Measurements from ENCODE around the gene METAP1D. TPM values are rescaled to one million over a fixed set of nuclear protein-coding genes. Genes with fewer than 3 reads are reported as not detected.

The METAP1D gene
- total and polyA plus RNA-seq, 9 donors: 7.0 to 14.3 (median 10.9) TPM

- TF ChIP-seq CTCF (IDR thresholded peaks at IDR 0.05): no peak
- TF ChIP-seq EP300 (IDR thresholded peaks at IDR 0.05): no peak
- TF ChIP-seq POLR2A (IDR thresholded peaks at IDR 0.05): no peak
- whole genome bisulfite sequencing, 3 donors: 93 to 96% (median 96%) methylated on average over 5 of the region's 5 CpGs
- no peak for DNase-seq
- Histone ChIP-seq H3K4me3 (no peak overlapping the region), H3K4me1 (ENCODE audit: insufficient read depth) (peaks cover 2% of the 10 kb centered on the region), H3K27me3 (peaks cover 15% of the 10 kb centered on the region), H3K36me3 (no peaks in the 10 kb centered on the region), H3K27ac (no peak overlapping the region), H3K9me3 (no peaks in the 10 kb centered on the region)
- intact Hi-C loops (cut with DNase I): no loop called here
Measured at GRCh38 chr2:172079416-172079815, 79.7 kb downstream of the METAP1D start.

- no peak for TF ChIP-seq EP300 (IDR thresholded peaks at IDR 0.05)
- TF ChIP-seq POLR2A (IDR thresholded peaks at IDR 0.05): no peak
- TF ChIP-seq CTCF (IDR thresholded peaks at IDR 0.05): no peak
- intact Hi-C loops (cut with DNase I): loop anchor here in 2 of 4 donors (10.0 kb wide), 1 partner anchor 155 kb away; the partner anchor contains the start of gene HAT1 (in 2 of the 2)
- whole genome bisulfite sequencing, 3 donors: 76 to 82% (median 82%) methylated on average over 38 of the region's 38 CpGs
- H3K9me3 ChIP-seq: no peaks in the 10 kb centered on the region
- H3K4me1 ChIP-seq (ENCODE audit: insufficient read depth): peaks cover 6% of the 10 kb centered on the region
- no peak overlapping the region for H3K4me3 ChIP-seq
- no peak overlapping the region for H3K27ac ChIP-seq
- H3K27me3 ChIP-seq: peaks cover 20% of the 10 kb centered on the region
- no peak for DNase-seq
- H3K36me3 ChIP-seq: no peaks in the 10 kb centered on the region
Measured at GRCh38 chr2:172079838-172080640, 80.3 kb downstream of the METAP1D start.

GRCh38 chr2:172080641-172081220 lies 81.0 kb downstream of the METAP1D start:
- H3K27ac ChIP-seq: no peak overlapping the region
- intact Hi-C loops (cut with DNase I): loop anchor here in 2 of 4 donors (10.0 kb wide), 1 partner anchor 156 kb away; the partner anchor contains the start of gene HAT1 (in 2 of the 2)
- H3K4me3 ChIP-seq: no peak overlapping the region
- WGBS, 3 donors: 56 to 68% (median 68%) methylated on average over 25 of the region's 25 CpGs
- peaks cover 20% of the 10 kb centered on the region for H3K27me3 ChIP-seq
- H3K4me1 ChIP-seq (ENCODE audit: insufficient read depth): peaks cover 6% of the 10 kb centered on the region
- DNase-seq: no peak
- TF ChIP-seq CTCF (IDR thresholded peaks at IDR 0.05): no peak
- TF ChIP-seq POLR2A (IDR thresholded peaks at IDR 0.05): no peak
- no peak for TF ChIP-seq EP300 (IDR thresholded peaks at IDR 0.05)
- no peaks in the 10 kb centered on the region for H3K36me3 ChIP-seq
- no peaks in the 10 kb centered on the region for H3K9me3 ChIP-seq

- peaks cover 24% of the 10 kb centered on the region for H3K27me3 ChIP-seq
- intact Hi-C loops (cut with DNase I): loop anchor here in 2 of 4 donors (10.0 kb wide), 1 partner anchor 157 kb away; the partner anchor contains the start of gene HAT1 (in 2 of the 2)
- no peaks in the 10 kb centered on the region for H3K36me3 ChIP-seq
- WGBS, 3 donors: 26 to 43% (median 41%) methylated on average over 28 to 36 of the region's 36 CpGs
- H3K4me3 ChIP-seq: no peak overlapping the region
- H3K27ac ChIP-seq: no peak overlapping the region
- H3K9me3 ChIP-seq: no peaks in the 10 kb centered on the region
- peaks cover 6% of the 10 kb centered on the region for H3K4me1 ChIP-seq (ENCODE audit: insufficient read depth)
- TF ChIP-seq POLR2A (IDR thresholded peaks at IDR 0.05) (no peak), CTCF (IDR thresholded peaks at IDR 0.05) (no peak), EP300 (IDR thresholded peaks at IDR 0.05) (no peak)
- no peak for DNase-seq
Measured at GRCh38 chr2:172081221-172082022, 81.7 kb downstream of the METAP1D start.
